Cardiac muscle cell (in vitro differentiated cells and primary cell): ENCODE results near the gene FLNB. TPM values are rescaled to one million over a fixed set of nuclear protein-coding genes. Genes with fewer than 3 reads are reported as not detected.
A peak's percentile ranks its signal among the peaks of the same experiment; 100 is the strongest.

Source experiments
- DNase-seq, 2 donors: peaks; one replicate each; pipeline versions ENCODE4 v3.0.0 to v3.0.0-alpha.2; 2010 to 2017; ENCODE audit warnings: low read depth in 1 of 2, low spot score in 1 of 2
- H3K27ac ChIP-seq: fragments of 200-600 bp; sonication (generic); 2 replicates; pipeline ENCODE4 v1.5.1; 2016
- H3K27me3 ChIP-seq: fragments of 200-600 bp; sonication (generic); 2 replicates; pipeline ENCODE4 v1.6.0; 2016; ENCODE audit warnings: control low read depth
- H3K36me3 ChIP-seq: fragments of 200-600 bp; sonication (generic); 2 replicates; pipeline ENCODE4 v1.5.1; 2016; ENCODE audit warnings: control low read depth
- H3K4me1 ChIP-seq: fragments of 200-600 bp; sonication (generic); 2 replicates; pipeline ENCODE4 v1.8.1; 2017; ENCODE audit warnings: low read depth, mild to moderate bottlenecking, mixed run types
- H3K4me3 ChIP-seq: fragments of 200-600 bp; sonication (generic); 2 replicates; pipeline ENCODE4 v1.5.1; 2016; ENCODE audit warnings: mild to moderate bottlenecking
- H3K9me3 ChIP-seq: fragments of 200-600 bp; sonication (generic); 2 replicates; pipeline ENCODE4 v1.5.1; 2017; ENCODE audit warnings: low read depth, mild to moderate bottlenecking, control low read depth
- CTCF ChIP-seq: IDR thresholded peaks from 2 replicates; pipeline ENCODE4 v1.5.1; 2012; ENCODE audit warnings: low read depth, mild to moderate bottlenecking, low read length
- polyA plus RNA-seq: library from polyadenylated mRNA; unstranded; fragments of >200 nt; fragmentation: Nextera tagmentation; extraction: Ambion mirVana; gene quantifications from 2 replicates; pipeline ENCODE4 v1.2.1, GENCODE V29; 2016
- total RNA-seq: library from RNA; depleted of rRNA; stranded (reverse); fragments of >200 nt; gene quantifications from 2 replicates; pipeline ENCODE4 v1.2.3, GENCODE V29; 2016

FLNB gene
- total and polyA plus RNA-seq, 2 experiments from 2014 or later = 12.1 to 28.7 TPM

- H3K4me3 ChIP-seq = no peak overlapping the region
- TF ChIP-seq CTCF = no peak
- H3K27me3 ChIP-seq = no peaks in the 10 kb centered on the region
- no peak for DNase-seq
- H3K36me3 ChIP-seq = peaks cover 12% of the 10 kb centered on the region
- no peaks in the 10 kb centered on the region for H3K9me3 ChIP-seq
- H3K27ac ChIP-seq = no peak overlapping the region
- no peaks in the 10 kb centered on the region for H3K4me1 ChIP-seq
These were observed 126.2 kb downstream of the FLNB start for GRCh38 chr3:58134468-58134867.

DNA sequence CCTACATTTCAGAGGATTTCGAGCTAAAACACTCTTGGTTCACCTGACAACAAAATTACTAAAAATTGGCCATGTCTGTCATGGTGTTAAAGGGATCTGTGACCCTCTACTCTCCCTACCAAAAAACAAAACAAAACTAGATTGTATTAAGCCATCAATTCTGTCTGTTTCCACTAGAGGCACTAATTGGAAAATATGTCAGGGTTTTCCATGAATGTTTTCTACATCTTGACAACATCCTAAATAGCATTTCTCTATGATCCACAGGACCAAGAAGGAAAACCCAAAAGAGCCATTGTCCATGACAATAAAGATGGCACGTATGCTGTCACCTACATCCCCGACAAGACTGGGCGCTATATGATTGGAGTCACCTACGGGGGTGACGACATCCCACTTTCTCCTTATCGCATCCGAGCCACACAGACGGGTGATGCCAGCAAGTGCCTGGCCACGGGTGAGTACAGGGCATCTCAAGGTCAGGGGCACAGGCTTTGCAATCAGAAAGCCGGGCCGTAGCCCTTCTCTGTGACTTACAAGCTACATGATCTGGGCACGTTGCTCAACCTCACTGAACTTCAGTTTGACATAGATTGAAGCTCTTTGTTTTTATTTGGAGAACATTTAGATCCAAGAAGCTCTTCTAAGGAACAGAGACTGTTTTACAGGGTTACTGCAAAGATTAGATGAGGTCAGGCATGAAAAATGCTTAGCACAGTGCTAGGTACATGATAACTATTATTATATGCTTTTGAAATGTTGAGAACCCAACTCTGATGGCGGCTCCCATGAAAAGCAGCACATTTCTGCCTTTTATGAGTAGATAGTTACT, 127.7 kb downstream of the FLNB start:
- TF ChIP-seq CTCF = peak; percentile 39
- Histone ChIP-seq H3K36me3 (peaks cover 12% of the 10 kb centered on the region), H3K27ac (no peak overlapping the region), H3K4me1 (no peaks in the 10 kb centered on the region), H3K4me3 (no peak overlapping the region), H3K9me3 (no peaks in the 10 kb centered on the region), H3K27me3 (no peaks in the 10 kb centered on the region)
- peak in 1 of 2 donors; percentile 10 for DNase-seq

- Histone ChIP-seq H3K4me3 (no peak overlapping the region), H3K27ac (no peak overlapping the region), H3K4me1 (no peaks in the 10 kb centered on the region), H3K36me3 (peaks cover 12% of the 10 kb centered on the region), H3K27me3 (no peaks in the 10 kb centered on the region), H3K9me3 (no peaks in the 10 kb centered on the region)
- no peak for TF ChIP-seq CTCF
- no peak for DNase-seq
These were observed 129.1 kb downstream of the FLNB start for GRCh38 chr3:58137306-58137705.

DNA sequence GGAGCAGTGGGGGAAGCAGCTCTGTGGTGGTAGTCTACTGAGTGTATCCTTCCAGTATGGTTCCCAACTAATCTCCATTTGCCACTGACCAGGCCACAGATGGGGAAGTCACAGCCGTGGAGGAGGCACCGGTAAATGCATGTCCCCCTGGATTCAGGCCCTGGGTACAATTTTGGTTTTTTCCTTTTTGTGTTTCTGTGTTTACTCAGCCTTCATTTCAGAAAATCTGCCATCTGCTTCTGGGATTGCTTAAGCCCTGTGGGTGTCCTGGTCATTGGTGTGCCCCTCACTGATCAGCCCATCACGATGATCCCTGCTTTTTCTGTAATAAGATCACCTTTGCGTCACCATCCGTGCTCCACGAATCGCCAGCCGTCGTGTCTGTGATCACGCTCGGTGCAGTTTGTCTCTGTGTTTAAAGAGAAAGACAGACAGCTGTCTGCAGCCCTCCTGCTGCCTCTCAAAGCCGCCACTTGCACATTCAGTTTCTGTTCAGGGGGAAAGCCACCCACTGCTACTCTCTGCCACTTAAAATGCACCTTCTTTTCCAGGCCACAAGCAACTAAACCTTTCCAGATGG, 133.6 kb downstream of the FLNB start:
- Histone ChIP-seq H3K4me1 (no peaks in the 10 kb centered on the region), H3K27ac (peak overlapping the region; percentile 78), H3K36me3 (peaks cover 12% of the 10 kb centered on the region), H3K9me3 (no peaks in the 10 kb centered on the region), H3K4me3 (no peak overlapping the region), H3K27me3 (no peaks in the 10 kb centered on the region)
- no peak for DNase-seq
- TF ChIP-seq CTCF = no peak

GRCh38 chr3:58143417-58144055, 135.3 kb downstream of the FLNB start:
- H3K4me1 ChIP-seq = no peaks in the 10 kb centered on the region
- TF ChIP-seq CTCF = no peak
- DNase-seq = no peak
- H3K9me3 ChIP-seq = no peaks in the 10 kb centered on the region
- no peaks in the 10 kb centered on the region for H3K36me3 ChIP-seq
- no peaks in the 10 kb centered on the region for H3K27me3 ChIP-seq
- no peak overlapping the region for H3K4me3 ChIP-seq
- no peak overlapping the region for H3K27ac ChIP-seq
